ENCODE data around the gene PRR36.

Gene PRR36

DNA sequence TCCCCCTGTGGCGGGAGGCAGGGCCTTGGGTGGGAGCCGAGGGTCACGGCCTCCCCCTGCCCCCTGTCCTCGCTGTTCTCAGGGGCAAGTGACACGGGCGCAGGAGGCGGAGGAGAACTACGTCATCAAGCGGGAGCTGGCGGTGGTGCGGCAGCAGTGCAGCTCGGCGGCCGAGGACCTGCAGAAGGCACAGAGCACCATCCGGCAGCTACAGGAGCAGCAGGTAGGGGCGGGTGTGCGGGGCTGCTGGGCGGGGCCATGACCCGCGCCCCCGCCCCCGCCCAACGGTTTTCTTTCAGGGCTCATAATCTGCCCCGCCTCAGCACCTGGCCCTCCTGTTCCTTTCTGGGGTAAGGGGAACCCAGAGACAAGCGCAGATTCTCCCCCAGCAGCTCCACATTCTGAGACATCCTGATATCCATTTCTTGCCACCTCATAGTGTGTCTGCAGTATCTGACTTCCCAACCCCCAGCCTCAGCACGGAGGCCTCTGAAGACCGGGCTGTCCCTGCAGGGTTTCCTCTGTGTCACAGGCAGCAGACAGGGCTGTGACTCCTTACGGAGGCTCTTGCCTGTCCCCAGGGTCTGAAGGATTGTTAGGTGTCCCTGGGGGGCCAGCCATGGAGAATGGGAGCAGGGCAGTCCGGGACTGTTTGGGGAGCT, 15.9 kb downstream of the PRR36 start:
- no peak for DNase-seq

DNA sequence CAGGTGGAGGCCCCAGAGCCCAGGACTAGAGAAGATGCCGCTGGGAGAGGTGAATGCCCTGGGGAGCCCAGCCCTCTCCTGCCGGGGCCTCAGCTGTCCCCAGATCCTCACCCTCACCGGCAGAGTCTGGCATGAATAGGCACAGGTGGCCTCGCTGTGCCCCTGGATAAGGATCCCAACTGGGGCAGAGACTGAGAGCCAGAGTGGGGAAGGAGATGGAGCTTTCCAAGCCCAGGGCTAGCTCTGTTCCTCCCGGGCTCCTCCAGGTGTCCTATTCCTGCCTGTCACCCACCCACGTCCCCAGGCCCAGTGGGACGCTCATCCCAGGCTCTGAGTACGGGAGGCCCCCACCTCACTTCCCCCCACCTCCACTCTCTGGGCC, 16.5 kb downstream of the PRR36 start:
- no peak for DNase-seq

DNA sequence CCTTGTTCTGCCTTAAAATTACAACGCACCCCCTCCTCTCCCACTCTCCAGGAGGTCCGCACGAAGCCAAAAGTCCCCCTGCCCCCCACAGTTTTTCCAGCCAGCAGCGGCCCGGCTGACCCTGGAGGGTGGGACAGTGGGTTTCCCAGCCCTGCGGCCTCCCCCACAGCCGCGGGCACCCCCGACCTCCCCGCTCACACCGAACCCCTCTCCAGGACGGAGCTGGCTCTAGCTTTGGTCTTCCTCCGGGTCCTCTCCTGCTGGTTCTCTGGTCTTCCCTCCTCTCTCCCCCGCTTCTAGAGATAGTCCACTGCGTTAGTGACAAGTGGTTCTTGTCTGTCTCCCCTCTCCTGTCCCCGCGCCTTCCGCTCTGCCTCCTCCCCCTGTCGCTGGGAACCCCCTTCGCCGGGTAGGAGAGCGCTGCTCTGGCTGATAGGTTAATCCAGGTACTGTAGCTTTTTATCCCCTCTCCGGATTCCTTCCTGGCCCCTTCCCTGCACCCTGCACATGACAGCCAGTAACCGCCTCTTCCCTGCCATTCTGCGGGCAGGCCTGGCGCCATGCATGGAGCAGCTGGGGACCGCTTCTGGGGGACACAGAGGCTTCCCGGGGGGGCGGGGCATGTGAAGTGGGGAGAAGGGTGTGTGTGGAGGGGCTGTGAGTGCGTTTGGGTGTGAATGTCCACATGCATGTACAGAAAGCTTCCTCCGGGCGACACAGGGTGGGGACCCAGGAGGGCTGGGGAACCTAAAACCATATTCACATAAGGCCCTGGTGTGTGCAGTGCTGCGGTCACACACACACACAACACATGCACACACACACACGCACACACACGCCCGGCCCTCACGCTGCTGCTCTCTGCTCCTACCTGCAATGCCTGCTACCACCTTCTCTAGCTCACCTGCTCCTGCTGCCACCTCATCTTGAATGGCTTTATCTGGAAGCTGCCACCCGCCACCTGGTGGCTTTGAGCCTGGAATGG, 17.2 kb downstream of the PRR36 start:
- DNase-seq: no peak

DNA sequence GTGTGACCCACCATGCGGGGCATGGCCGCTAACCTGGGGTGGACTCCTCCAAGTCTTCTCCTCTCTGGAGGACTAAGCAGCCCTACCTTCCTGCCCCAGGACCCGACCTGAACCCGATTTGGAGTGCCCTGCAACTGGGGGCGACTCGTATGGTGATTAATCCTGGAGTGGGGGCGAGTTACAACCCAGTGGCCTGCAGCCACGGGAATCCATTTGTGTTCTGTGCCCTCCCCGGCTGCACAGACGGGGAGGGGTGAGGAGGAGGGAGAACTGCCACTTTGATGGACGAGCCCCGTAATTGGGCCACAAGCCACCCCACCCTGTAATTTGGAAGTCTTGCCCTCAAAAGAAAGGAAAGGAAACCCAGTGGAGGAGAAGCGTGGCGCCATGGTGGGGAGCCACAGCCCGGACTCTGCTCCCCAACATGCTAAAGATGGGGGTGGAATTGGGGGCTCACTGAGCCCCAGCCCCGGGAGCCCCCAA, 18.0 kb downstream of the PRR36 start:
- DNase-seq: no peak

DNA sequence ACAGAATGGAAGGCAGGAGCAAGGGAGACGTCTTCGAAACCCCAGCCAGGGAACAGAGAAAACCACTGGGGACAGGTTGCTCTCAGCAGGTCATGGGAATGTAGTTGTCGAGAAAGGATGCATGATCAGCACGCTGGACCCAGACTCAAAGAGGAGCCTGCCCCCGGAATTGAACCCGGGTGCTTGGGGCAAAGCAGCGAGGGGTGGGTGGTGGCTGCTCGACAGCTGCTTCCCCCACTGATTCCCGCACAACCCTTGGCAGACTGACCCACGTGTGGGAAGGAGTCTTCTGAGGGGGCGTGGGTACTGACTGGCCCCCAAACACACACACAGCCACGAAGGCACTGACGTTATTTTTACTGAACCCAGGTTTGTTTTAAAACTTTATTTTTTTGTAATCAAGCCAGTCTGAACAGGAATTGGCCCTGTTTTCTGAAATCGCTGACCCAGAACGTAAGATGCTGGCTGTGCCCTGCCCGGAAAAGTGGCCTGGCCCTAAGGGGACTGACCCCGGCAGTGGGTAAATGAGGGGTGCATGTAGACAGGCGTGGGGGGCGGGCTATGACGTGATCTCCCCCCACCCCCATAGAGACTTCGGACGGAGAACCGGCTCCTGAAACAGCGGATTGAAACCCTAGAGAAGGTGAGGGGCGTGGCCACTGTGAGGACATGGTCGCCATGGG, 18.6 kb downstream of the PRR36 start:
- no peak for DNase-seq

DNA sequence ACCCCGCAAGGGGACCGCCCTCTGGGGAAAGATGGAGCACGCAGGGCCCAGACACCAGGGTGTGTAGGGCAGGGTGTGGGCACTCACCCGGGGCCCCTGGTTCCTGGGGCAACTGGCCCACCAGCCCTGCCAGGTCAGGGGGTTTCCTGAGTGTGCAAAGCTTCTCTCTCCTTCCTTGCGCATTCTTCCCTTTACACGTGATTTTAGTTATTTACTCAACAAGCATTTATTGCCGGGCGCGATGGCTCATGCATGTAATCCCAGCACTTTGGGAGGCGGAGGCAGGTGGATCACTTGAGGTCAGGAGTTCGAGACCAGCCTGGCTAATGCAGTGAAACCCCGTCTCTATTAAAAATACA, 20.4 kb downstream of the PRR36 start:
- DNase-seq: no peak

DNA sequence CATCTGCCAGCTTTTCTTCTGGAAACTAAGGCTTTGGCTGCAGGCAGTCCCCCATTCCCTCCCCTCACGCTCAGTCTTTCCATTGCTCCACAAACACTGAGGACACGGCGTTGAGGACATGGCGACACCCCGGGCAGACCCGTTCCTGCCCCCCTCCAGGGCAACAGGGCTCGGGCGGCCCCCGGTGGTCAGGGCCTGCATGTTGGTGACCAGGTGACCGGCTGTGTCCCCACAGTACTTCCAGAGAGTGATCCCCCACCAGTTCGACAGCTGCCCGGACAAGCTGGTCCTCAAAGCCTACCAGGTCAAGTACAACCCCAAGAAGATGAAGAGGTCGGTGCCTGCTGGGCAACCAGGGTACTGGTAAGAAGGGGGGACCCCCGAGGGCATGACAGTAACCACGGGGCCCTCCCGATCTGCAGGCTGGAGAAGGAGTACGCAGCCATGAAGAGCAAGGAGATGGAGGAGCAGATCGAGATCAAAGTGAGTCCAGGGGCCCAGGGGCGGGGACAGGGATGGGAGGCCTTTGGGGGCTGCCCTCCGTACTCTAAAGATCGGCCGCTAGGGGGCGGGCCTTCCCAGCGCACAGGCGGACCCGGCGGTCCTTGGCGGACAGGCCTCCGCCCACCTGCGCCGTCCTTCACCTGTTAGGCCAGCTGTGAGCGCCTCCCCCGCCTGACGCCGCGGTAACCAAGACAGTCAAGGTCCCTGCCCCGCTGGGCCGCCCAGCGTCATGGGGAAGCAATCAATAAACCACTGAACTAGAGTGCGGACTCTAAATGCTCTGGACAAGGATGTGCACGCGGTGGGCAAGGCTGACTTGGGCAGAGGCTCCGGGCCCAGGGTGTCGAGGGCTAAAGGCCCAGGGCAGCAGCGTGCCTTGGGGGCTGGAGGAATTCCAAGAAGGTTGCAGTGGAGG, 21.1 kb downstream of the PRR36 start:
- peak; percentile 71 for DNase-seq

DNA sequence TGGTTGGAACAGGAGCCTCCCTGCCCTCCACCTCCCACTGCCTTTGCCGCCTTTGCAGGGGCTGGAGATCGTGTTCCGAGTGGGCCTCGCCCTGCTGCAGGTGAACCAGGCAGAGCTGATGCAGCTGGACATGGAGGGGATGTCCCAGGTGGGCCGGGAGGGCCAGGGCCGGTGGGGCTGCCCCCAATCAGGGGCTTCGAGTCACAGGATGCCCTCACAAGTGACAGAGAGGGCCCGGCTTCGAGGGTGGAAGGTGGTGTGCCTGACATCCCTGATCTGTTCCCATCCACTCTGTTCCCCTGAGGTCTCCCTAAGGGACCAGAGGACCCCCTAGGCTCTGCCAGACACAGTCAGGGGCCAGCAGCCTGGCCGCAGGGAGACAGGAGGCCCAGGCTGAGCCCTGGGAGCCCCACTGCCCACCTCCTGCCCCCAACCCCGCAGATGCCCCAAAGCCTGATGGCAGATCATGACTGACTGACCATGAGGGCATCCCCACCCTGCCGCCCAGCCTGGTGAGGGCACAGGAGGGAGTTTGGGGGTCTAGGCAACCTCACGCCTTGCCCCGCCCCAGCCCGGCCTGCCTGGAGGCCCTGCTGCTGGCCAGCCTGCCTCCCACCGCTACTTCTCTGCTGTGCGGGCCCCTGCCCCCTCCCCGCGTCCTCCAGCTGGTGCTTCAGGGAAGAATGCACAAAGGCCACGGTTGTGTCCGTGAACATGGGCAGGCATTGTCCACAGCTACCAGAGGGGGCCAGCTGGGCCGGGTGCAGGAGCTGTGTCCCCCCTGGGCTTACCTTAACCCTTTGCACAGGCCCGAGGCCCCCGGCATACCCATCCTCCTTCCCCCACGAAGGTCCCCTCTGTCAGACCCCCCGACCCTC, 22.3 kb downstream of the PRR36 start:
- no peak for DNase-seq

DNA sequence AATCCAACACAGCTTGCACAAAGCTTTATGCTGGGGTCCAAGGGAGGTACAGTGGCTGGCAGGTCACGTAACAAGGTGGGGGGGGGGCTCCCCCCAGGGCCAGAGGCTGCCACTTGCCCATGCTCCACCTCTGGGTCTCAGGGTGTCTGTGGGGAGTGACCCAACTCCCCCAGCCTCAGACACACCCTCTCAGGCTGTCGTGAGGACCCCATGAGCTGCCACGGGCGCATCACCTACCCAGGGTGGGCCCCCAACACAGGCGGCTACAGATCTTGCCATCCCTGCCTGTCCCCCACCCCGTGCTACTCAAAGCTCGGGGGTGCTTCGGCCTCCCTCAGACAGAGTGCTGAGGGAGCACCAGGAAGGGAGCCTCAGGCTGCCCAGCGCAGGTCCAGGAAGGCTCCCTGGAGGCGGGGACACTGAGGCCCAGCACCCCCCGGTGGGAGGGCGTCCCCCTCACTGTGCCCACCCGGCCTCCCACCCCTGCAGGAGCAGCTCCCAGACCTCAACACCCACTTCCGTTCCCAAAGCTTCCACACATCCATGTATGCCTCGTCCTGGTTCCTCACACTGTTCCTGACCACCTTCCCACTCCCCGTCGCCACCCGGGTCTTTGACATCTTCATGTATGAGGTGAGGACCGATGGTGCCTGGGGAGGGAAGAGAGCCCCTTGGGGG, 23.1 kb downstream of the PRR36 start:
- DNase-seq: no peak

DNA sequence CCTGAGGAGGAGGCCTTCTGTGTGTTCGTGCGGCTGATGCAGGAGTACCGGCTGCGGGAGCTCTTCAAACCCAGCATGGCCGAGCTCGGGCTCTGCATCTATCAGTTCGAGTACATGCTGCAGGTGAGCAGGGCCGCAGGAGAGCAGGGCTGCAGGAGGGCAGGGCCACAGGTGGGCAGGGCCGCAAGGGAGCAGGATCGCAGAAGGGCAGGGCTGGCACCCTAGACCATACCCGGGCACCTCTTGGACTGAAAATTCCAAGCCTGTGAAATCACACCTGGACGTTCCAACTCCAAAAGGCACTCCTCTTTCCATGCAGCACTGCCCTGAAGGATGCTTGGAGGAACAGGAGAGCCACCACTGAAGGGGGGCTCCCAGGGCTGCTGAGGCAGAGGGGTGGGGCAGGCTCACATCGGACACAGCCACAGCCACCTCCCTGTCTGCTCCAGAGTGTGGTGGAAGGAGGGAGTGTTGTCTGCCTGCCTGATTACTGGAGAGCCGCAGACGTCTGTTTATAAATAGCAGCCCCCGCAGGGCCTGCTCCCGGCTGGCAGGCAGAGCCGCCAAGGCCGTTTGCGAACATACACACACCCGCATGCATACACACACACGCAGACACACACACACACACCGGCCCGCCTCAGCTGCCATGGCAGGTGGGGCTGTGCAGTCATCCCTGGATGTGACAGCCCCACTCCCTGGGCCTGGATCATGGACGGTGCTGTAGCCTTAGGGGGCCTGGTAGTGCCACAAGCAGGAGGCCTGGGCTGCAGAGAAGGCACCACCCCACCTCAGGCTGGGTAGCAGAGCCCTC, 24.0 kb downstream of the PRR36 start:
- no peak for DNase-seq

DNA sequence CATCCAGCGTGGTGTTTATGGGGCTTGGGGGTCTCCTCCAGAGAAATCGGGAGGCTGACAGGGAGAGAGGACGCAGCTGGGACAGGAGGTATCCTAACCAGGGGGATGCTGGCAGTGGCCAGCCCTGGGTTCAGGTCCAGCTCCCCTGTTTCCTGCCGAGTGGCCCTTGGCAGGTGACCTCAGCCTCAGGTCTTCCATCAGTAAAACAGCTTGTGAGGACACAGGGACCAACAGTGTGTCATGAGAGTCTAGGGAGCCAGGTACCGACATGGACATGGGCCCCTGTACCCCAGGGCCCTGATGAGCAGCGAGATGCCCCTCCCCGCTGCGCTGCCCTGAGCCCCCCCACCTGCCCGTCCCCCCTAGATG, 24.6 kb downstream of the PRR36 start:
- DNase-seq: no peak

DNA sequence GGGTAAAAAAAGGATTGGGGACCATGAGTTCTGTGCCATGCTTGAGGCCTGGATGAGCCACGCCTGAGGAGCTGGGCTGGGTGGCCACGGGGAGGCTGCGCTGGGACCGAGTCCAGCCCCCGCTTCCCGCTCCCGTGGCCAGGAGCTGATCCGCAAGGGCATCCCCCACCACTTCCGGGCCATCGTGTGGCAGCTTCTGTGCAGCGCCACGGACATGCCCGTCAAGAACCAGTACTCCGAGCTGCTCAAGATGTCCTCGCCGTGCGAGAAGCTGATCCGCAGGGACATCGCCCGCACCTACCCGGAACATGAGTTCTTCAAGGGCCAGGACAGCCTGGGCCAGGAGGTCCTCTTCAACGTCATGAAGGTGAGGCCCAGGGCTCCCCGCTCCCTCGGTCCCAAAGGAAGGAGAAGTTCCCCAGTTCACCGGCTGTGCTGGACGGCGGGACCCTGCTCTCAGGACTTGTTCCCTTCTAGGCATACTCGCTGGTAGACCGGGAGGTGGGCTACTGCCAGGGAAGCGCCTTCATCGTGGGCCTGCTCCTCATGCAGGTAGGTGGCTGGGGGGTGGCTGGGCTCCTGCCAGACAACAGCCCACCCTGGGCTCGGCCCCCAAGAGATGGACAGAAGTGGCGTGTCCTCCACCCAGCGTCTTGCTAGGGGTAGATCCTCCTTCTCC, 25.3 kb downstream of the PRR36 start:
- DNase-seq: no peak

DNA sequence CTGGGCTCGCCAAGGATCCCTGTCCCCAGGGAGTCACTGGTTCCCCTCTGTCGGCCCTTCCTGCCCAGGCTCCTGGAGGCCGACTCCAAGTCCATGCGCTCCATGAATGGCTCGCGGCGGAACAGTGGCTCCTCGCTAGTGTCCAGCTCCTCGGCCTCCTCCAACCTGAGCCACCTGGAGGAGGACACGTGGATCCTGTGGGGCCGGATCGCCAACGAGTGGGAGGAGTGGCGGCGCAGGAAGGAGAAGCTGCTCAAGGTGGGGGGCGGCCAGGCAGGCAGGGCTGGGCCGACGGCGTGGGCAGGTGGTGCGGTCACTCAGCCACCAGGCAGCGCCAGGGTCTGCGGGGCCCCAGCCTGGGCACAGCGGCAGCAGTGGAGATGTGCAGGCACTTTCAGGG, 26.5 kb downstream of the PRR36 start:
- no peak for DNase-seq

DNA sequence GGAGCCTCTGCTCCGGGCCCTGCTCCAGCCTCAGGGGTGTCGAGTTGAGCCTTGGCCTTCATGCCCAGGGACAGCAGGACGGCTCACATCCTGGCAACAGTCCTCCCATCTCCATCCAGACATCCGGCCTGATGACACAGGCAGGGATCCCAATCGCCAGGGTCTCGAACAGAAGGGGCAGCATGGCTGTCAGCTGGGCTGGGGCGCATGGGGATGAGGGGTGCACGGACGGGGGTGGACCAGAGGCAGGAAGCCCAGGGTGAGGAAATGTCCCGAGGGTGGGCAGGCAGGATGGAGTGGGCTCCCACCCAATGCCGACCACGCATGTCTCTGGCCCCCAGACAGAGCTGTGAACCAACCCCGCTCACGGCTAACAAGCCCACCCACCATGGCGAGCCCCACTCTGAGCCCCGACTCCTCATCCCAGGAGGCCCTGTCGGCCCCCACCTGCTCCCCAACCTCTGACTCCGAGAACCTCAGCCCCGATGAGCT, 28.0 kb downstream of the PRR36 start:
- no peak for DNase-seq

DNA sequence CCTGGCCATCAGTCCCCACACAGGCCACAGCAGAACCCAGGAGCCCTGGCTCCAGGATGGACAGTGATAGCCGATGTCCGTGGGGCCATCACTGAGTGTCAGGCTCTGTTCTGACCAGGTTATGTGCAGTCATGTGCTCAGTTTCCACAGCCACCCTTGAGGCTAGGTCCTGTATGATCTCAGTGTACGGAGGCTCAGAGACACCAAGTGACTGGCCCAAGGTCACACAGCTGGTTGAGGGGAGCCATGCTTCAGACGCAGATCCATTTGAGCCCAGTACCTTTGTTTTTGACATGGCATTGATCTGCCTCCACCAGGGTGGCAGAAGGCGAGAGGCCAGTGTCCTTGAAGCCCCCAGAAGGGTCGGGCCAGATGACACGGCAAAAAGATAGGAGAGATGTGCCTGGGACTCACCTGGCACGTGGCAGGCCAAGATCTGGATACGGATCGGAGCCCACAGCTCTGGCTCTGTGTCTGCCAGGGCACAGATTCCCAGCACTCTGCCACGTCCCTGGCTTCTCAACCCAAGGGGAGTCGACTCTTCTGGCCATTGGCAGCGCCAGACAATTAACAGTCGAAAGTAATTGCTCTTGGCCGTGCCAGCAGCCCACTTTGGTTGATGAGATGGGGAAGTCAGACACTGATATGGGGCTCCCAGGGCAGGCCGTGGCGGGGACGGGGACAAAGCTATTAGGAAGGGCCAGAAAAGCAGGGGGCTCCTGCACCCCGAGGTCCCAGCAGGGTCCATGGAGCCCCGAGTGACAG, 28.6 kb downstream of the PRR36 start:
- no peak for DNase-seq

DNA sequence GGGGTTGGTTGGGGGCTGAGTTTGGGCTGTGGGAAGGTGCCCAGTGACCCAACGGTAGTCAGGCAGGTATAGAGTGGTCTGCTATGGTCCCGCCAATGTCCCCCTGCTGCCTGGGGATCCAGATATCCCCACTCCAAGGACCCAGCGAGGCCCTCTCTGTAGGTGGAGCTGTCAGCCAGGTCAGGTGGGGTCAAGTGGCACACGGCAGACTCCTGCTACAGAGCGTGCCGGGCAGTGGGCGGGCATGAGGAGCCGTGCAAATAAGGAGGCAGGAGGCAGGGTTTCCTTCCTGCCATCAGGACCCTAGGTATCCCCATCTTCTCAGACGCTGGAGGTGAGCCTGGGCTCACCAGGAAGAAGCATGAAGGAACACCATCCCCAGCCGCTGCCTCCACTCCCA, 29.2 kb downstream of the PRR36 start:
- no peak for DNase-seq

DNA sequence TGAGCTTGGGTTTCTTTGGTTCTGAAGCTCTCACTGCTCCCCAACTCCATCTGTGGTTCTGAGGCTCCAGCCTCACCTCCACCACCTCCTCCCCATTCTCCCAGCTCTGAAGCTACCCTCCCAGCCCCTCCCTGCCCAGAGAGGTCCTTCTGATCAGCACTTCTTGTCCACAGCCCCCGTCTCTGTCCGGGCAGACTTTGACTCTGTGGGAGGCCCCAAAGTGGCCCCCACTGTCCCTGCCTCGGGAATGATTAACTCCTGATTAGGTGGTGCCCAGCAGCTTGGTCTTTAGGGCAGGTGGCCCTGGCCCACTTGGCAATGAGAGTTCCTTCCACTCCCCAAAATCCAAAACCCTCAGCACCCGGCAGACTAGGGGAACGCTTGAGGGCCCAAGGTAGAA, 29.8 kb downstream of the PRR36 start:
- DNase-seq: no peak

DNA sequence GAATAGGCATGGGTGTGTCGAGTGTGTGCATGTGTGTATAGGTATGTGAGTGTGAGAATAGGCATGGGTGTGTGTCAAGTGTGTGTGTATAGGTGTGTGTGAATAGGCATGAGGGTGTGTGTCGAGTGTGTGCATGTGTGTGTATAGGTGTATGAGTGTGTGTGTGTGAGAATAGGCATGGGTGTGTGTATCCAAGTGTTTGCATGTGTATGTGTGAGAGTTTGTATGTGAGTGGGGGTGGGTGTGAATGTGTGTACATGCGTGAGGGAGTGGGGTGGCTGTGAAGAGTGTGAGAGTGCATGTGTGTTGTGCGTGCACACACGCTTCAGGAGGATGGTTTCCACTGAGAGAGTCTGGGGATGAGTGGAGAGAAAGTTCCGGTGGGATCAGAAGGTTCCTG, 30.7 kb downstream of the PRR36 start:
- DNase-seq: no peak
